Mesendoderm (in vitro differentiated cells): Measurements from ENCODE around the gene WIPF3.
"Not testable (repeated sequence)": the region's sequence is repeated elsewhere in the genome, so short reads cannot be mapped to it uniquely, and the experiment has no call there.

Experiments used
- DNase-seq: peaks from one replicate; pipeline ENCODE4 v3.0.0; 2013
- H2AK5ac ChIP-seq: 2 replicates; pipeline ENCODE4 v1.6.1; 2013; ENCODE audit warnings: low read length, inconsistent platforms
- H2BK120ac ChIP-seq: 2 replicates; pipeline ENCODE4 v1.6.1; 2013; ENCODE audit warnings: low read depth, mild to moderate bottlenecking, low read length, moderate library complexity, mixed read lengths
- H2BK15ac ChIP-seq: replicated peaks from 2 replicates; pipeline ENCODE4 v1.6.1; 2013; ENCODE audit warnings: low read depth, mild to moderate bottlenecking, moderate library complexity
- H2BK5ac ChIP-seq: 2 replicates; pipeline ENCODE4 v1.6.1; 2013; ENCODE audit warnings: low read length, inconsistent platforms
- H3K18ac ChIP-seq: 2 replicates; pipeline ENCODE4 v1.6.1; 2013; ENCODE audit warnings: mild to moderate bottlenecking, low read length, mixed read lengths
- H3K23ac ChIP-seq: one replicate; pipeline ENCODE4 v1.6.1; 2013; ENCODE audit warnings: low read length
- H3K27ac ChIP-seq: 2 replicates; pipeline ENCODE4 v1.5.1; 2013; ENCODE audit warnings: low read depth, mild to moderate bottlenecking, inconsistent platforms, low read length, moderate library complexity
- H3K27me3 ChIP-seq: 2 replicates; pipeline ENCODE4 v1.6.1; 2013; ENCODE audit warnings: low read length, control low read depth, mild to moderate bottlenecking, inconsistent platforms; ENCODE audit not compliant: insufficient read depth, poor library complexity
- H3K36me3 ChIP-seq: 2 replicates; pipeline ENCODE4 v1.6.1; 2013; ENCODE audit warnings: low read length, inconsistent platforms; ENCODE audit not compliant: control insufficient read depth, insufficient read depth
- H3K4ac ChIP-seq: one replicate; pipeline ENCODE4 v1.6.1; 2013; ENCODE audit warnings: low read depth, mild to moderate bottlenecking, low read length, moderate library complexity
- H3K4me1 ChIP-seq: 2 replicates; pipeline ENCODE4 v1.6.1; 2013; ENCODE audit warnings: low read depth, low read length, inconsistent platforms; ENCODE audit not compliant: control insufficient read depth
- H3K4me2 ChIP-seq: 2 replicates; pipeline ENCODE4 v1.6.1; 2013; ENCODE audit warnings: low read length
- H3K4me3 ChIP-seq: 2 replicates; pipeline ENCODE4 v1.5.1; 2013; ENCODE audit warnings: mild to moderate bottlenecking, low read length
- H3K56ac ChIP-seq: one replicate; pipeline ENCODE4 v1.6.1; 2013; ENCODE audit warnings: low read length
- H3K79me1 ChIP-seq: 2 replicates; pipeline ENCODE4 v1.6.1; 2013; ENCODE audit warnings: low read length, inconsistent platforms
- H3K79me2 ChIP-seq: 2 replicates; pipeline ENCODE4 v1.6.1; 2013; ENCODE audit warnings: mild to moderate bottlenecking, low read length; ENCODE audit not compliant: control insufficient read depth, insufficient read depth
- H3K9ac ChIP-seq: 2 replicates; pipeline ENCODE4 v1.6.1; 2013; ENCODE audit warnings: low read length, inconsistent platforms
- H4K5ac ChIP-seq: one replicate; pipeline ENCODE4 v1.6.1; 2013; ENCODE audit warnings: low read length
- H4K8ac ChIP-seq: one replicate; pipeline ENCODE4 v1.6.1; 2013; ENCODE audit warnings: low read depth, mild to moderate bottlenecking, control low read depth, low read length, moderate library complexity
- WGBS: extraction: QIAGEN DNeasy Blood & Tissue Kit; methylation state at CpG from one replicate; pipeline ENCODE4 v1.1.7; 2013; ENCODE audit warnings: low lambda C conversion rate, missing lambda C conversion rate; ENCODE audit not compliant: insufficient coverage; ENCODE audit errors: extremely low coverage; 5-methylcytosine and 5-hydroxymethylcytosine counted together

Gene WIPF3

DNA sequence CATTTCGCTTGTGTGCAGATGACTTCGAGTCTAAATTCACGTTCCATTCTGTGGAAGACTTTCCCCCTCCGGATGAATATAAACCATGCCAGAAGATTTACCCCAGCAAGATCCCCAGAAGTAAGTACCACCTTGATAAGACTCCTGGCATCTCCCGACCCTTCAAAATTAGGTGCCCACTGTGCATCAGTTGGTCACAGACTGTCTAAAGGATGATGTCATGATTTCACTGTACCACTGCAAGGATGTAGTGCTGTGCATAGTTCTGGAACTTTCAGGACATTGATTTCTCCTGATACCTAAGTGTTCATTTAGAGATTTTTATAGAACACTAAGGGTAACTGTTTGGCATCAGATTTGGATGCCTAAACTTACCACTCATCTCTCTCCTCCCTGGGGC is 83.0 kb downstream of the WIPF3 start:
- Histone ChIP-seq H3K36me3 (no peaks in the 10 kb centered on the region), H2BK15ac (no peak overlapping the region), H2AK5ac (no peak overlapping the region), H3K4me2 (no peak overlapping the region), H4K5ac (no peak overlapping the region), H3K18ac (no peak overlapping the region), H3K4ac (no peak overlapping the region), H3K9ac (no peak overlapping the region), H3K56ac (no peak overlapping the region), H3K4me3 (no peak overlapping the region), H2BK120ac (no peak overlapping the region), H3K27me3 (no peaks in the 10 kb centered on the region), H3K79me1 (no peaks in the 10 kb centered on the region), H4K8ac (no peak overlapping the region), H2BK5ac (no peak overlapping the region), H3K23ac (no peak overlapping the region), H3K27ac (no peak overlapping the region), H3K79me2 (no peaks in the 10 kb centered on the region), H3K4me1 (no peaks in the 10 kb centered on the region)
- DNase-seq, result no peak
- no CpG with 5 or more reads among the region's 5 CpGs for WGBS

DNA sequence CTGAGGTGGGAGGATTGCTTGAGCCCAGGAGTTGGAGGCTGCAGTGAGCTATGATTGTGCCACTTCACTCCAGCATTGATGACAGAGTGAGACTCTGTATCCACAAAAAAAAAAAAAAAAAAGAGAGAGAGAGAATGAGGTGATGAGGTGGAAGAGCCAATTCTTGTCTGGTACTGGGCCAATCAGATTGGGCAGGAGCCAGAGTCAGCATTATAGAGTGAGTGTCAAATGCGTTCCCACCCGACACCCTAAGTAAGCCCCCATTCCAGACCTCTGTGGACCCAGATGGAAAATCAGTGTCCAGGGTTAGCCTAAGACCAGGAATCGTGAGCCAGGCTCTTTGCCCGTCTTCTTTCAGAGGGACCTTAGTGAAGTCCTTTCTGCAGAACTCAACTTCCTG is 83.9 kb downstream of the WIPF3 start:
- no peaks in the 10 kb centered on the region for H3K36me3 ChIP-seq
- H3K79me1 ChIP-seq, result no peaks in the 10 kb centered on the region
- no peak overlapping the region for H3K18ac ChIP-seq
- H3K56ac ChIP-seq, result no peak overlapping the region
- H2BK120ac ChIP-seq, result no peak overlapping the region
- DNase-seq, result no peak
- no peak overlapping the region for H3K4ac ChIP-seq
- H2BK15ac ChIP-seq, result no peak overlapping the region
- no peak overlapping the region for H4K5ac ChIP-seq
- H2BK5ac ChIP-seq, result no peak overlapping the region
- no peak overlapping the region for H3K9ac ChIP-seq
- no peaks in the 10 kb centered on the region for H3K79me2 ChIP-seq
- H4K8ac ChIP-seq, result no peak overlapping the region
- no peaks in the 10 kb centered on the region for H3K4me1 ChIP-seq
- no peak overlapping the region for H3K4me3 ChIP-seq
- WGBS, result no CpG with 5 or more reads among the region's 4 CpGs
- no peak overlapping the region for H3K23ac ChIP-seq
- no peak overlapping the region for H2AK5ac ChIP-seq
- no peak overlapping the region for H3K4me2 ChIP-seq
- H3K27ac ChIP-seq, result no peak overlapping the region
- no peaks in the 10 kb centered on the region for H3K27me3 ChIP-seq

GRCh38 chr7:29890786-29891185 is 84.5 kb downstream of the WIPF3 start:
- not testable (repeated sequence) for H3K27me3 ChIP-seq

DNA sequence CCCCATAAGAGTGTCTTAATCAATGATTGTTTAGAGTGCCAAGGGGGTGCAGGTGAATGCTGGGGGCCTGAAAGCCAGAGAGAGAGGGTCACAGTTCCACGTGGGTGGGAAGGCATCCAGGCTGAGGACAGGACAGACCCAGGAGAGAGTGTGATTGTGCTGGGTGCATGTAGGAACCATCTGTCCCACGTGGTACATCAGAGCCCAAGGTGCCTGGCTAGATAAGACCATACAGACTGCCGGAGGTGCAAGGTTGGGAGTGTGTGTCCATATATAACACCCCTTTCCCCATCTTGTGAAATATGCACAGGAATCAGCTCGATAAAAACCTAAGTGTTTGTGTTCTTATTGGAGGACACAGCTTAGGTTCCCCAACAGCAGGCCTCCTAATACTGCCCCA is 85.5 kb downstream of the WIPF3 start:
- Histone ChIP-seq H4K8ac (no peak overlapping the region), H4K5ac (no peak overlapping the region), H3K79me2 (no peaks in the 10 kb centered on the region), H3K4me1 (no peaks in the 10 kb centered on the region), H3K79me1 (no peaks in the 10 kb centered on the region), H3K4me2 (no peak overlapping the region), H3K4me3 (no peak overlapping the region), H3K18ac (no peak overlapping the region), H3K36me3 (no peaks in the 10 kb centered on the region), H3K4ac (no peak overlapping the region), H2AK5ac (no peak overlapping the region), H3K23ac (no peak overlapping the region), H3K56ac (no peak overlapping the region), H3K9ac (no peak overlapping the region), H3K27me3 (no peaks in the 10 kb centered on the region), H2BK5ac (no peak overlapping the region), H2BK120ac (no peak overlapping the region), H2BK15ac (no peak overlapping the region), H3K27ac (no peak overlapping the region)
- no peak for DNase-seq
- no CpG with 5 or more reads among the region's 4 CpGs for WGBS

More at GRCh38 chr7:29890786-29891185, 84.5 kb downstream of the WIPF3 start:
- not testable (repeated sequence) for H3K9ac ChIP-seq, H2BK120ac ChIP-seq, DNase-seq, H3K36me3 ChIP-seq, H4K5ac ChIP-seq, H3K4me3 ChIP-seq, H2AK5ac ChIP-seq, H3K27ac ChIP-seq, H3K4me2 ChIP-seq, H3K79me2 ChIP-seq, H2BK15ac ChIP-seq, H3K56ac ChIP-seq, H3K79me1 ChIP-seq, H2BK5ac ChIP-seq, H3K18ac ChIP-seq, H4K8ac ChIP-seq, H3K23ac ChIP-seq, H3K4ac ChIP-seq, H3K4me1 ChIP-seq
- WGBS, result no CpG with 5 or more reads among the region's 14 CpGs

GRCh38 chr7:29892231-29892630 is 85.9 kb downstream of the WIPF3 start:
- H3K27me3 ChIP-seq, result no peaks in the 10 kb centered on the region
- H3K4me2 ChIP-seq, result no peak overlapping the region
- no peak overlapping the region for H2BK15ac ChIP-seq
- no peaks in the 10 kb centered on the region for H3K36me3 ChIP-seq
- no peak overlapping the region for H2BK5ac ChIP-seq
- no peaks in the 10 kb centered on the region for H3K79me1 ChIP-seq
- no peak overlapping the region for H3K27ac ChIP-seq
- H3K79me2 ChIP-seq, result no peaks in the 10 kb centered on the region
- H4K5ac ChIP-seq, result no peak overlapping the region
- H3K56ac ChIP-seq, result no peak overlapping the region
- no peak overlapping the region for H3K23ac ChIP-seq
- H3K9ac ChIP-seq, result no peak overlapping the region
- H3K18ac ChIP-seq, result no peak overlapping the region
- no peak overlapping the region for H3K4ac ChIP-seq
- no peak overlapping the region for H2BK120ac ChIP-seq
- H3K4me3 ChIP-seq, result no peak overlapping the region
- H2AK5ac ChIP-seq, result no peak overlapping the region
- no CpG with 5 or more reads among the region's 5 CpGs for WGBS
- no peak for DNase-seq
- no peaks in the 10 kb centered on the region for H3K4me1 ChIP-seq
- H4K8ac ChIP-seq, result no peak overlapping the region

- H3K18ac ChIP-seq, result no peak overlapping the region
- H3K27me3 ChIP-seq, result no peaks in the 10 kb centered on the region
- H3K4me2 ChIP-seq, result no peak overlapping the region
- no peaks in the 10 kb centered on the region for H3K79me1 ChIP-seq
- H3K79me2 ChIP-seq, result no peaks in the 10 kb centered on the region
- no CpG with 5 or more reads among the region's 6 CpGs for WGBS
- no peak overlapping the region for H3K56ac ChIP-seq
- H3K36me3 ChIP-seq, result no peaks in the 10 kb centered on the region
- no peak overlapping the region for H2AK5ac ChIP-seq
- DNase-seq, result no peak
- no peak overlapping the region for H3K9ac ChIP-seq
- H2BK15ac ChIP-seq, result no peak overlapping the region
- H3K4me3 ChIP-seq, result no peak overlapping the region
- H3K23ac ChIP-seq, result no peak overlapping the region
- H3K4ac ChIP-seq, result no peak overlapping the region
- H3K4me1 ChIP-seq, result no peaks in the 10 kb centered on the region
- H2BK5ac ChIP-seq, result no peak overlapping the region
- H2BK120ac ChIP-seq, result no peak overlapping the region
- no peak overlapping the region for H3K27ac ChIP-seq
- H4K8ac ChIP-seq, result no peak overlapping the region
- H4K5ac ChIP-seq, result no peak overlapping the region
Measured at GRCh38 chr7:29893351-29893965, 87.2 kb downstream of the WIPF3 start.
